OCI-LY3 (cell line): ENCODE measurements around the gene VEGFC.

Source experiments
- EZH2phosphoT487 ChIP-seq: fragments of 200-600 bp; shearing (Covaris generic); IDR thresholded peaks from 2 replicates; pipeline ENCODE4 v1.6.1; 2018; ENCODE audit warnings: antibody characterized with exemption, mixed run types, low read depth
- TF ChIP-seq, protein P1 (sequence below): fragments of 200-600, 300-600 bp; sonication (generic); IDR thresholded peaks from 2 replicates; pipeline ENCODE4 v1.5.1; 2014; ENCODE audit warnings: antibody characterized with exemption, low read length, low read depth

DNA sequence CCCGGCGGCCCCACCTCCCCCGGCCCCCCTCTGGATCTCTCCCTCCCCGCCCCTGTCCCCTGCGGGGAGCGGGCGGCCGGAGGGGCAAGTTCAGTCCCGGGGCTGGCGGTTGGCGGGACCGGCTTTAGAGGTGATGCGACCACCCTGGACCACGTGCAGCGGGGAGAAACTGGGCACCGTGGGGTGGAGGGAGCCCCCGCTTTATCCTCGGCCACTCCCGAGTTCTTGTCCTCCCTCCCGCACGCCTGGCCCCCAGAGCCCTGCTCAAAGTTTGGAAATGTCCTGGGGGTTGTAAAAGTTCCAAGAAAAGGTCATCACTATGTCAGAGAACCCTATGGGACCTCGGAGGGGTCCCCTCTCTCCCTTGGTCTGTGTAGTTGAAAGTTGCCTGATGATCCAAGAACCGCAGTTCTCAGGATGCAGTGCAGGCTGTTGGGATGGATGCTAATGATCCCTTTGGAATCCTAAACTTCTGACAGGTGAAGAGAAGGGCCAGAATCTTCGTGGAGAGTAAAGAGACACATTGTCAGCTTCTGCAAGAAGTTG is 411 bp upstream of the VEGFC start:
- TF ChIP-seq, protein P1, sequence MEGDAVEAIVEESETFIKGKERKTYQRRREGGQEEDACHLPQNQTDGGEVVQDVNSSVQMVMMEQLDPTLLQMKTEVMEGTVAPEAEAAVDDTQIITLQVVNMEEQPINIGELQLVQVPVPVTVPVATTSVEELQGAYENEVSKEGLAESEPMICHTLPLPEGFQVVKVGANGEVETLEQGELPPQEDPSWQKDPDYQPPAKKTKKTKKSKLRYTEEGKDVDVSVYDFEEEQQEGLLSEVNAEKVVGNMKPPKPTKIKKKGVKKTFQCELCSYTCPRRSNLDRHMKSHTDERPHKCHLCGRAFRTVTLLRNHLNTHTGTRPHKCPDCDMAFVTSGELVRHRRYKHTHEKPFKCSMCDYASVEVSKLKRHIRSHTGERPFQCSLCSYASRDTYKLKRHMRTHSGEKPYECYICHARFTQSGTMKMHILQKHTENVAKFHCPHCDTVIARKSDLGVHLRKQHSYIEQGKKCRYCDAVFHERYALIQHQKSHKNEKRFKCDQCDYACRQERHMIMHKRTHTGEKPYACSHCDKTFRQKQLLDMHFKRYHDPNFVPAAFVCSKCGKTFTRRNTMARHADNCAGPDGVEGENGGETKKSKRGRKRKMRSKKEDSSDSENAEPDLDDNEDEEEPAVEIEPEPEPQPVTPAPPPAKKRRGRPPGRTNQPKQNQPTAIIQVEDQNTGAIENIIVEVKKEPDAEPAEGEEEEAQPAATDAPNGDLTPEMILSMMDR: no peak
- no peak for TF ChIP-seq EZH2phosphoT487
